PC-3 (cell line): ENCODE results near the gene CDK19.

ENCODE experiments used
- EZH2 ChIP-seq: fragments of 300-600 bp; sonication (generic); IDR thresholded peaks from one replicate; pipeline ENCODE4 v1.6.1; 2017; ENCODE audit warnings: antibody characterized with exemption, mild to moderate bottlenecking, low read length; ENCODE audit not compliant: unreplicated experiment
- TF ChIP-seq, protein P1 (sequence below): fragments of 300-600 bp; sonication (generic); conservative IDR thresholded peaks from 2 replicates; pipeline ENCODE4 v1.5.1; 2017; ENCODE audit warnings: antibody characterized with exemption, low read depth, mild to moderate bottlenecking, low read length

DNA sequence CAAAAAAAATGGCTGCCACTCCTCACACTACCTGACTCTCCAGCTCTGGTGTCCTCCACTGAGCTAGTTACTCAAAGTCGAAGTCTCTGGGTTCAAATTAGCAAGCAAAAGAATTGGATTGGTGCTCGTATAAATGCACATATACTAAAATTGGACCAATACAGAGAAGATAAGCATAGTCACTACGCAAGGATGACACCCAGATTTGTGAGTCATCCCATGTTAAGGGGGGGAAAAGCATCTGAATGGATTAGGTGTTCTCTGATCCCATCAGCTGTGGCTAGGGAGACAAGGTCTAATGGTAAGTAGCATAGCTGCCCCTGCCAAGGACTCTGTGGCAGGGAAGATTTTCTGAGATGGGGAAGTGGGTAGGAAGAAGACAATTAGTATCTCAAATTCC, 41.0 kb upstream of the CDK19 start:
- TF ChIP-seq, protein P1, sequence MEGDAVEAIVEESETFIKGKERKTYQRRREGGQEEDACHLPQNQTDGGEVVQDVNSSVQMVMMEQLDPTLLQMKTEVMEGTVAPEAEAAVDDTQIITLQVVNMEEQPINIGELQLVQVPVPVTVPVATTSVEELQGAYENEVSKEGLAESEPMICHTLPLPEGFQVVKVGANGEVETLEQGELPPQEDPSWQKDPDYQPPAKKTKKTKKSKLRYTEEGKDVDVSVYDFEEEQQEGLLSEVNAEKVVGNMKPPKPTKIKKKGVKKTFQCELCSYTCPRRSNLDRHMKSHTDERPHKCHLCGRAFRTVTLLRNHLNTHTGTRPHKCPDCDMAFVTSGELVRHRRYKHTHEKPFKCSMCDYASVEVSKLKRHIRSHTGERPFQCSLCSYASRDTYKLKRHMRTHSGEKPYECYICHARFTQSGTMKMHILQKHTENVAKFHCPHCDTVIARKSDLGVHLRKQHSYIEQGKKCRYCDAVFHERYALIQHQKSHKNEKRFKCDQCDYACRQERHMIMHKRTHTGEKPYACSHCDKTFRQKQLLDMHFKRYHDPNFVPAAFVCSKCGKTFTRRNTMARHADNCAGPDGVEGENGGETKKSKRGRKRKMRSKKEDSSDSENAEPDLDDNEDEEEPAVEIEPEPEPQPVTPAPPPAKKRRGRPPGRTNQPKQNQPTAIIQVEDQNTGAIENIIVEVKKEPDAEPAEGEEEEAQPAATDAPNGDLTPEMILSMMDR, result no peak
- TF ChIP-seq EZH2, result no peak
